GM04504 (cell line): ENCODE measurements around the gene DLK2.
"Not testable (repeated sequence)": the region's sequence is repeated elsewhere in the genome, so short reads cannot be mapped to it uniquely, and the experiment has no call there.

Source experiments
- DNase-seq: peaks from one replicate; pipeline ENCODE4 v3.0.0-alpha.2; 2012; ENCODE audit warnings: low read depth

Gene DLK2

DNA sequence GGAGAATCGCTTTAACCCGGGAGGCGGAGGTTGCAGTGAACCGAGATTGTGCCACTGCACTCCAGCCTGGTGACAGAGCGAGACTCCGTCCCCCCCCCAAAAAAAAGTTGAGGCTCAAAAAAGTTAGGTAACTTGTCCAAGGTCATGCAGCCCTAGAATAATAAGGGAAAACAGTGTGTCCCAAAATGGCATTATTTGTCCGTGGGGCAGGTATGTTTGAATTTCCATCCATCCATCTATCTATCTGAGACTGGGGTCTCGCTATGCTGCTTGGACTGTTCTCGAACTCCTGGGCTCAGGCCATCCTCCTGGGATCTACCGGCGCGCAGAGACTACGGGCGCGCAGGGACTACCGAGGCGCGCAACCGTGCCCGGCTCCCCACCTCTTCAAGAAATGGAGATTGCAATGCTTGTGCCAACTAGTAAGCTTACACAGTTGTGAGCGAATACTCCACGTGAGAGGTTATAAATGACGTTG lies 28.4 kb downstream of the DLK2 start:
- no peak for DNase-seq

DNA sequence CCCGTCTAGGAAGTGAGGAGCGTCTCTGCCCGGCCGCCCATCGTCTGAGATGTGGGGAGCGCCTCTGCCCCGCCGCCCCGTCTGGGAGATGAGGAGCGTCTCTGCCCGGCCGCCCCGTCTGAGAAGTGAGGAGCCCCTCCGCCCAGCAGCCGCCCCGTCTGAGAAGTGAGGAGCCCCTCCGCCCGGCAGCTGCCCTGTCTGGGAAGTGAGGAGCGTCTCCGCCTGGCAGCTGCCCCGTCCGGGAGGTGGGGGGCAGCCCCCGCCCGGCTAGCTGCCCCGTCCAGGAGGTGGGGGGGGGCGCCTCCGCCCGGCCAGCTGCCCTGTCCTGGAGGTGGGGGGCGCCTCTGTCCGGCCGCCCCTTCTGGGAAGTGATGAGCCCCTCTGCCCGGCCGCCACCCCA lies 30.3 kb downstream of the DLK2 start:
- DNase-seq, result not testable (repeated sequence)

DNA sequence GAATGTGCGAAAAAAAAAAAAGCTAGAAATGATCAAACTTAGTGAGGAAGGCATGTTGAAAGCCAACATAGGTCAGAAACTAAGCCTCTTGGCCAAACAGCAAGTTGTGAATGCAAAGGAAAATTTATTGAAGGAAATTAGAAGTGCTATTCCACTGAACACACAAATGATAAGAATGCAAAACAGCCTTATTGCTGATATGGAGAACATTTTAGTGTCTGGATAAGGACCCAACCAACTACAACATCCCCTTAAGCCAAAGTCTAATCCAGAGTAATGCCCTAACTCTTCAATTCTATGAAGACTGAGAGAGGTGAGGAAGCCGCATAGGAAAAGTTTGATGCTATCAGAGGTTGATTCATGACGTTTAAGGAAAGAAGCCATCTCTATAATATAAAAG lies 33.5 kb downstream of the DLK2 start:
- no peak for DNase-seq

DNA sequence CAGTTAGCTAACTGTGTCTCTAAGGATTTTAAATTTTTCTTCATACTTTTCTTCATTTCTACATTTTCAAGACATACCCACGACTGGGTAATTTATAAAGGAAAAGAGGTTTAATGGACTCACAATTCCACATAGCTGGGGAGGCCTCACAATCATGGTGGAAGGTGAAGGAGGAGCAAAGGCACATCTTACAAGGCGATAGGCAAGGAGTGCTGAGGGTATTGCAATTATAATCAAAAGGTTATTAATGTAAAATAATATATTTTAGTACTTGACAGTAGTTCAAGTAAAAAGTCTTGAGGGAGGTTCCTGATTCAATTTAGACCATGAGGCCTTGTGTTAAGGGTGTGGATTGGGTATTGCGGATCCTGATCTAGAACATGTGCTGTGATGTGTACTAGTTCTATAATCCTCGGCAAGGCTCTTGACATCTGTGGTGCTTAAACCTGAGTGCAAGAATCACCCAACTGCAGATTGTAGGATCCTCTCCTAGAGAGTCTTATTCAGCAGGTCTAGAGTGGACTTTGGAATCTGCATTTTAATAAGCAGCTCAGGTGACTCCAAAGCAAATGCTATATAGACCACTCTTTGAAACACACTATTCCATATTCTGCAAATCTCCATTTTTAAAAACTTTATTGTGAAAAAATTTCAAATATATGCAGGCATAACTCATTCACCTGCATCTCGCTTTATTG lies 35.2 kb downstream of the DLK2 start:
- DNase-seq, result no peak

DNA sequence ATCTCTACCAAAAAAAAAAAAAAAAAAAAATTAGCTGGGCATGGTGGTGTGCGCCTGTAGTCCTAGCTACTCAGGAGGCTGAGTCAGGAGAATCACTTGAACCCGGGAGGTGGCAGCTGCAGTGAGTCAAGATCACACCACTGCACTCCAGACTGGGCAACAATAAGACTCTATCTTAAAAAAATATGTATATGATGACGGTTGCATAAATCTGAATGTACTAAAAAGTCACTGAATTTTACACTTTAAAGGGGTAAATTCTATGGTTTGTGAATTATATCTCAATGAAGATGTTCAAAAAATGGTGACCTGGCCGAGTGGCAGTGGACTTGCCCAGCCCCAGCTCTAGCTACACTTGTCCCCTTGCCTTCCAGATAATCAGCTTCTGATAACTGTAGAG lies 38.4 kb downstream of the DLK2 start:
- DNase-seq, result no peak

DNA sequence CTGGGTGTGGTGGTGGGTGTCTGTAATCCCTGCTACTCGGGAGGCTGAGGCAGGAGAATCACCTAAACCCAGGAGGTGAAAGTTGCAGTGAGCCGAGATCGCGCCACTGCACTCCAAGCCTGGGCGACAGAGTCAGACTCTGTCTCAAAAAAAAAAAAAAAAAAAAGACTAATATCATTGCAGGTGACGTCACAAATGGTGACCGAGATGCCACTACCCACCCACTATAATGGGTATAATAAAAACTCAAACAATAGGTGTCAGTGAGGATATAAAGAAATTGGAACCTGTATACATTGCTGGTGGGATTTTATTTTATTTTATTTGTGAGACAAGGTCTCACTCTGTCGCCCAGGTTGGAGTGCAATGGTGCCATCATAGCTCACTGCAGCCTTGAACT lies 40.1 kb downstream of the DLK2 start:
- DNase-seq, result not testable (repeated sequence)

DNA sequence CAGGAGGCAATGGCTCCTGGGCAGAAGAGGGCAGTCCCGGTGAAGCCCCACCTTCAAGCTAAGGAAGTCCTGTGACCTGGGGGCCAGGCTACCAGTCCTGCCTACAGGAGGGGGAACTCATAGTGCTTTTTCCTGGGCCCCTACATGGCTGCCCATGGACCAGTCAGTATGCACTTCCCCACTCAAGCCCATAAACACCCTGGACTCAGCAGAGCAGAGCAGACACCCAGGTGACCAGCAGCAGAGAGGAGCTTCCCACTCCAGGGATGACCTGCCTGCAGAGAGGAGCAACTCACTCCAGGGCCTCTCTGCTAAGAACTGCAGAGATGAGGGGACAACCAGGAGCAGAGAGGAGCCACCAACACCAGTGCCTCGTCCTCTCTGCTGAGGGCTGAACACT lies 42.3 kb downstream of the DLK2 start:
- DNase-seq, result no peak

DNA sequence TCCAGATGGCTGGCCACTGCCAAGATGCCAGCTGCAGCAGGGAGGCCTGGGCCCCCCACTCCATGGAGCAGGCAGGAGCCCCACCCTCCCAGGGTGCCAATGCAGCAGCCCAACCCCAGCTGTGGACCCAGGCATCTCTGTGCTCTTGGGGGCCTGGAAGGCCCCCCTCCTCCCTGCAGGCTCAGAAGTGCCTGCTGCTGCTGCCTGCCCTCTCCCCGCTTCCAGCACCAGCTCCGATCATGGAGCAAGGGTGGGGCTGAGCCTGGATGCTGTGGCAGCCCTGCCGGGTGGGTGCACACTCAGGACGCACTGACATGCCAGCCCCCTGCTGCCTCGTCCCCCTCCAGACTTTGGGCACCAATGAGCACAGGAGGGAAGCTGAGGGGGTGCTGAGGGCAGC lies 42.8 kb downstream of the DLK2 start:
- DNase-seq, result no peak

DNA sequence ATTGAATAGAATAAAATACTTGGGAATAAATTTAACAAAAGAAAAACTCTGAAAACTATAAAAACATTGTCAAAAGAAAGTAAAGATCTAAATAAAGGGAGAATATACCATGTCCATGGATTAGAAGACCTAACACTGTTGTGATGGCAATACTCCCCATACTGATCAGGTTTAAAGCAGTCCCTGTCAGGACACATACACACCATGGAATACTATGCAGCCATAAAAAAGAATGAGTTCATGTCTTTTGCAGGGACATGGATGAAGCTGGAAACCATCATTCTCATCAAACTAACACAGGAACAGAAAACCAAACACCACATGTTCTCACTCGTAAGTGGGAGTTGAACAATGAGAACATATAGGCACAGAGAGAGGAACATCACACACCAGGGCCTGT lies 44.6 kb downstream of the DLK2 start:
- DNase-seq, result not testable (repeated sequence)

DNA sequence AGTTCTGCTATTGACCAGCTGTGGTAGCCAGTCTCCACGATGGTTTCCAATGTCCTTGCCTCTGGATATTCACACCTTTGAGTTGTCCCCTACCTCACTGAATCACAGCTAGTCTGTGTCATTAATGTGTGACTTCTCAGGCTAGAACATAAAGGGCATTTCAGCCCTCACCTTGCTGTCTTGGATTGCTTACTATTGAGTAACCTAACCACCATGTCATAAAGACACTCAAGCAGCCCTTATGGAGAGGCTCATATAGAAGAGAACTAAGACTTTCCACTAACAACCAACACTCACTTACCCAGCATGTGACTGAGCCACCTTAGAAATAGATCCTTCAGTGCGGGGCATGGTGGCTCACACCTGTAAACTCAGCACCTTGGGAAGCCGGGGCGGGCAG lies 47.1 kb downstream of the DLK2 start:
- no peak for DNase-seq

DNA sequence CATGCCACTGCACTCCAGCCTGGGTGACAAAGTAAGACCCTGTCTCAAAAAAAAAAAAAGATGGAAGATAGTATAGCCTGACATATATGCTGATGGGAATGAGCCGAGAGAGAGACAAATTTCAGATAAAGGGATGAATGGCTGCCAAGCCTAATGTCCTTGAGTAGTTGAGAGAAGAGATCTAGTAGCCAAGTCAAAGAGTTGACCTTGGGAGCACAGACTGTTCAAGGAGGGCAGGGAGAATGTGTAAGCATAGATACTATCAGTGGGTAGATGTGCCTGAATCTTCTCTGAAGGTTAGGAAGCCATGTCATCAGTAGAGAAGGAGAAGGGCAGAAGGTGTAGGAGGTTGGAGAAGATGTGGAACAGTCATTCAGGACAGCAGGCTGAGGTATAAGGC lies 48.1 kb downstream of the DLK2 start:
- no peak for DNase-seq

DNA sequence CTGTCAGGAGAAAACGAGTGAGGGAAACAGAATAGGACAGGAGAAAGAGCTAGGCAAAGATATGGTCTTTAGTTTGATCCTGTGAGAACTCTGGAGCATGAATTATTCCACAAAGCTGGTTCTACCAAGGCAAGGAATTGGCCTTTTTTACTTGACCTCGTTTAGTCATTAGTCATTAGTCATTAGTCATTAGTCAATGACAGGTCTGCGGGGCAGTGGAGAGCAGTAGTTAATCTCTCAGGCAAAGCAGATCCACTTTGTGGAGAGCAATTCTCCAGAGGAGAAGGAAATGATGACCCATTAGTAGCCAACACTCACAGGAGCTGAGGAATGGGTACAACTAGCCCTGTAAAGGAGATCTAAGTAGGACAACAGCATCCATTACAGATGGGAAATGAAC lies 50.0 kb downstream of the DLK2 start:
- no peak for DNase-seq

DNA sequence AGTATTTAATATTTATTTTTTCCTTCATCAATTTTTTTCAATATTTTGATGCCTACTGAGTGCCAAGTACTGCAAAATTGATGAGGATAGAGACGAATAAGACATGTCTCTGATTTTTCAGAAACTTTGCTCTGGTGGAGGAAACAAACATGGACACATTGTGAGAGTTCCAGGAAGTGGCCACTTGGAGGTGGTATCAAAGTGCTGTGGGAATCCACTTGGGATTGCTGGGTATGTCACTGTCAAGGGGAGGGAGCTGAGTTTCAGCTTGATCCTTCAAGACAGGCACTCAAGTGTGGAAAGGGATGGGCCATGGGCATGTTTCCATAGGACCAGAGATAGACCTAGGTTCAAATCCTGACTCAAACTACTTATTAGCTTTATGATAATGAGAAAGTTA lies 52.5 kb downstream of the DLK2 start:
- DNase-seq, result no peak

DNA sequence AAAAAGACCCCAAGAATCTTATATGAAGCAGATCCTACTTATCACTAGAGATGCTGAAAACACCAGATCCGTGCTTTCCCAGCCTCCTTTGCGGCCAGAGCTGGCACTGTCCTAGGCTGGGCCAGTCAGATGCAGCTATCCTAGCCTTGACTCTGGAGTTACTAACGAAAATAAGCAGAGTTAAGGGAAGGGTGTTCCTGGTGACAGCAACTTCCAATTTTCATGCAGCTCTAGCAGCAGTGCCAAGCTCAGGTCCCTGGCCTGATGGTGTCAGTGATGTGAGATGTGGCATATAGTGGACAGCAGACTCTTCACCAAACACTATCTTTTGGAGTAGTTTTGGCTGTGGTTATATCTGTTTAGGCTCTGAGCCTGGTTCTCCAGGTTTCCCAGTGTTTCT lies 53.6 kb downstream of the DLK2 start:
- DNase-seq, result no peak
